HEK293T (cell line): Measurements from ENCODE around the gene IGSF9B.

Experiments
- CTCF ChIA-PET: fragments of 350-600 bp; formaldehyde crosslinking; extraction: SDS; loops from one replicate; lab custom pipeline; 2021; ENCODE audit warnings: antibody characterized with exemption, inconsistent platforms; lab: Yijun Ruan, JAX
- POLR2A ChIA-PET: fragments of 350-600 bp; formaldehyde crosslinking; extraction: SDS; loops from one replicate; lab custom pipeline; 2020; ENCODE audit warnings: antibody characterized with exemption, inconsistent platforms; lab: Yijun Ruan, JAX
- DNase-seq: peaks from one replicate; pipeline ENCODE4 v3.0.0; 2012; ENCODE audit warnings: mixed read lengths; ENCODE audit errors: extremely low spot score
- ARNT ChIP-seq: fragments of 450-650 bp; IDR thresholded peaks from 2 replicates; pipeline ENCODE4 v1.6.1; 2017; ENCODE audit warnings: mild to moderate bottlenecking
- BHLHE40 ChIP-seq: fragments of 450-650 bp; IDR thresholded peaks from 2 replicates; pipeline ENCODE4 v1.6.1; 2016; ENCODE audit warnings: mild to moderate bottlenecking, moderate library complexity, borderline replicate concordance
- CTBP1 ChIP-seq: fragments of 450-650 bp; IDR thresholded peaks from 2 replicates; pipeline ENCODE4 v1.6.1; 2016; ENCODE audit warnings: borderline replicate concordance
- ELF4 ChIP-seq: fragments of 450-650 bp; IDR thresholded peaks from 2 replicates; pipeline ENCODE4 v1.6.1; 2017; ENCODE audit warnings: antibody characterized with exemption
- FOXA1 ChIP-seq: fragments of 450-650 bp; IDR thresholded peaks from 2 replicates; pipeline ENCODE4 v1.6.1; 2016; ENCODE audit warnings: mild to moderate bottlenecking
- FOXK2 ChIP-seq: fragments of 450-650 bp; IDR thresholded peaks from 2 replicates; pipeline ENCODE4 v1.6.1; 2016; ENCODE audit warnings: mild to moderate bottlenecking
- FOXM1 ChIP-seq: fragments of 450-650 bp; IDR thresholded peaks from 2 replicates; pipeline ENCODE4 v1.6.1; 2017; ENCODE audit warnings: mild to moderate bottlenecking, borderline replicate concordance
- HDGF ChIP-seq: fragments of 450-650 bp; IDR thresholded peaks from 2 replicates; pipeline ENCODE4 v1.6.1; 2017; ENCODE audit warnings: antibody characterized with exemption, borderline replicate concordance
- L3MBTL2 ChIP-seq: fragments of 450-650 bp; conservative IDR thresholded peaks from 2 replicates; pipeline ENCODE4 v1.6.1; 2016; ENCODE audit warnings: mild to moderate bottlenecking
- LEF1 ChIP-seq: fragments of 450-650 bp; IDR thresholded peaks from 2 replicates; pipeline ENCODE4 v1.6.1; 2017; ENCODE audit warnings: mild to moderate bottlenecking, borderline replicate concordance
- NFRKB ChIP-seq: fragments of 450-650 bp; IDR thresholded peaks from 2 replicates; pipeline ENCODE4 v1.6.1; 2016; ENCODE audit warnings: mild to moderate bottlenecking, moderate library complexity
- SP1 ChIP-seq: fragments of 450-650 bp; IDR thresholded peaks from 2 replicates; pipeline ENCODE4 v1.6.1; 2017
- SUZ12 ChIP-seq: fragments of 450-650 bp; IDR thresholded peaks from 2 replicates; pipeline ENCODE4 v1.6.1; 2016; ENCODE audit warnings: mild to moderate bottlenecking
- TARDBP ChIP-seq: fragments of 450-650 bp; IDR thresholded peaks from 2 replicates; pipeline ENCODE4 v1.6.1; 2016
- ZNF384 ChIP-seq: fragments of 450-650 bp; IDR thresholded peaks from 2 replicates; pipeline ENCODE4 v1.6.1; 2016
- TF ChIP-seq, protein P1 (sequence below): fragments of 450-650 bp; IDR thresholded peaks from 2 replicates; pipeline ENCODE4 v1.6.1; 2016

The IGSF9B gene

DNA sequence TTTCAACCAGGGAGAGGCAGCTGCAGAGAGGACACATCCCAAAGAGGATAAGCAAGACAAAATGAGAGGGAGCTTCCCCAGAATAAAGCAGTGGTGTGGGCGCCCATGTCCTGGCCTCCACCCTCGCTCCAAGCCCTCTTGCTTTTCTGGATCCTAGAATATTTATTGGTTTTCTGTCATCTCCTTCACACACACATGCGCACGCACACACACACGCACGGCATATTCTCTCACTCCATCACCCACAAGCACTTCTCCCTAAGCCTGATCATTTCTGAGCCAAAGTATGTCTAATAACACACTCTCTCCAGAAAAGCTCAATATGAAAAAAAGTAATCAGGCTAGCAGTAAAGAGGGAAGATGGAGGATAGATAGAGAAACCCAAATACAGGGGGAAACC is 7.6 kb downstream of the IGSF9B start:
- ChIA-PET POLR2A (no interaction called here), CTCF (interaction anchor here (0.6 kb wide), 1 partner anchor 274 kb away, joined by 3 read pairs; no protein-coding TSS in a partner anchor)
- DNase-seq, result no peak
- TF ChIP-seq FOXK2, result no peak
- no peak for TF ChIP-seq HDGF
- no peak for TF ChIP-seq SUZ12
- TF ChIP-seq FOXA1, result no peak
- no peak for TF ChIP-seq NFRKB
- no peak for TF ChIP-seq SP1
- TF ChIP-seq L3MBTL2, result no peak
- TF ChIP-seq ELF4, result no peak
- TF ChIP-seq CTBP1, result no peak
- TF ChIP-seq LEF1, result no peak
- no peak for TF ChIP-seq TARDBP
- no peak for TF ChIP-seq BHLHE40
- no peak for TF ChIP-seq FOXM1
- TF ChIP-seq, protein P1, sequence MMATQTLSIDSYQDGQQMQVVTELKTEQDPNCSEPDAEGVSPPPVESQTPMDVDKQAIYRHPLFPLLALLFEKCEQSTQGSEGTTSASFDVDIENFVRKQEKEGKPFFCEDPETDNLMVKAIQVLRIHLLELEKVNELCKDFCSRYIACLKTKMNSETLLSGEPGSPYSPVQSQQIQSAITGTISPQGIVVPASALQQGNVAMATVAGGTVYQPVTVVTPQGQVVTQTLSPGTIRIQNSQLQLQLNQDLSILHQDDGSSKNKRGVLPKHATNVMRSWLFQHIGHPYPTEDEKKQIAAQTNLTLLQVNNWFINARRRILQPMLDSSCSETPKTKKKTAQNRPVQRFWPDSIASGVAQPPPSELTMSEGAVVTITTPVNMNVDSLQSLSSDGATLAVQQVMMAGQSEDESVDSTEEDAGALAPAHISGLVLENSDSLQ, result no peak
- TF ChIP-seq ARNT, result no peak
- no peak for TF ChIP-seq ZNF384

GRCh38 chr11:133948711-133949110 is 8.1 kb downstream of the IGSF9B start:
- POLR2A ChIA-PET, result interaction anchor here (1.1 kb wide), 1 partner anchor 276 kb away, joined by 4 read pairs; the partner anchor contains the start of gene VPS26B

GRCh38 chr11:133947321-133947756 is 9.4 kb downstream of the IGSF9B start:
- ChIA-PET CTCF (interaction anchor here (0.6 to 1.1 kb wide), 3 partner anchors 20 to 183 kb away, joined by 3 to 4 read pairs (median 4); no protein-coding TSS in a partner anchor), POLR2A (interaction anchor here (0.6 to 1.6 kb wide), 4 partner anchors 9 to 45 kb away, joined by 3 to 5 read pairs (median 3); partner anchors contain the start of gene IGSF9B)
- DNase-seq, result peak; percentile 47
- TF ChIP-seq LEF1 (no peak), FOXK2 (no peak), ZNF384 (no peak), ARNT (no peak), L3MBTL2 (no peak), FOXM1 (no peak), CTBP1 (no peak), ELF4 (no peak), BHLHE40 (no peak), SUZ12 (no peak), NFRKB (no peak), TARDBP (no peak), FOXA1 (no peak)
- TF ChIP-seq, protein P1, result no peak

More at GRCh38 chr11:133948711-133949110, 8.1 kb downstream of the IGSF9B start:
- CTCF ChIA-PET, result interaction anchor here (0.6 kb wide), 1 partner anchor 274 kb away, joined by 3 read pairs; no protein-coding TSS in a partner anchor
- no peak for TF ChIP-seq LEF1
- TF ChIP-seq BHLHE40, result no peak
- TF ChIP-seq TARDBP, result no peak
- no peak for TF ChIP-seq SUZ12
- TF ChIP-seq, protein P1, result no peak
- TF ChIP-seq CTBP1, result no peak
- no peak for TF ChIP-seq ARNT
- no peak for TF ChIP-seq FOXM1
- no peak for TF ChIP-seq ZNF384
- no peak for TF ChIP-seq L3MBTL2
- no peak for TF ChIP-seq NFRKB
- no peak for TF ChIP-seq FOXA1
- TF ChIP-seq SP1, result no peak
- no peak for TF ChIP-seq FOXK2
- no peak for TF ChIP-seq HDGF
- DNase-seq, result no peak

DNA sequence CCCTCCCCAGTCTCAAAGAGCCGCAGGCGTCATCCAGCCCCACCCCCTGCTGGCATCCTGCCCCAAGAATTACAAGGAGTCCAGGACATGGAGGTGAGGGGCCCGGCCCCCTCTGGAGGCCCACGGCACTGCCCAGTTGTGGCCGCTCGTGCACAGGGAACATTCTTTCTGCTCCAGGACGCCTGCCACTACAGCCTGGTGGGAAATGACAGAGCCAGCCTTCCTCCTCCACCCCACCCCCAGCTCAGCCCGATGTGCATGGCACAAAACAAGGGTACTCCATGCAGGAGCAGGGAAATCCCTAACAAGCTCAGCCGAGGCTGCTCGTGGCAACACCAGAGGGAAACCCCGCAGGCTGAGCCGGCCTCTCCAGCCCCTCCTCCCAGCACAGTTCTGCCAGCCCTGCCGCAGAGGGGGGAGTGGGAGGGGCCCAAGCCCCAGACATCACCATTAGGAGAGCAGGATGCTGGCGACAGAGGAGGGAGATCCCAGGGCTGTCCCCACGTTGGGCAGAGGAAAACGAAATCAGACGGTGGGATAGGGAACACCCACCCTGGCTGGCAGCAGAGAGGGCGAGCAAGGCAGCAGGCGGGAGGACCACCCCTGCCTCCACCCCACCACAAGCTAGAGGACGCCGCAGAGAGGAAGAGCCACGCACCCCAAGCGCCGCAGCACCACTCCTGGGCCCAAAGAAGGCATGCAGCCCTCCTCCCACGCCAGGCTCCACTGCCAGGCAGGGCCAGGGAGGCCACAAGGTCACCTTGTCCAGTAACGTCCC is 10.0 kb downstream of the IGSF9B start:
- TF ChIP-seq SP1, result no peak
- no peak for TF ChIP-seq SUZ12
- TF ChIP-seq, protein P1, result no peak
- TF ChIP-seq BHLHE40, result no peak
- TF ChIP-seq NFRKB, result no peak
- no peak for TF ChIP-seq FOXM1
- TF ChIP-seq CTBP1, result no peak
- no peak for TF ChIP-seq FOXA1
- no peak for TF ChIP-seq TARDBP
- ChIA-PET CTCF (interaction anchor here (1.1 kb wide), 2 partner anchors 19 to 87 kb away, joined by 3 to 4 read pairs; no protein-coding TSS in a partner anchor), POLR2A (interaction anchor here (0.6 to 1.6 kb wide), 5 partner anchors 9 to 46 kb away, joined by 3 to 5 read pairs (median 3); partner anchors contain the start of gene IGSF9B)
- DNase-seq, result no peak

GRCh38 chr11:133946051-133946450 is 10.7 kb downstream of the IGSF9B start:
- ChIA-PET CTCF (no interaction called here), POLR2A (interaction anchor here (1.1 to 1.2 kb wide), 2 partner anchors 8 to 11 kb away, joined by 3 read pairs; partner anchors contain the start of gene IGSF9B)
- no peak for TF ChIP-seq NFRKB
- TF ChIP-seq FOXA1, result no peak
- TF ChIP-seq ARNT, result no peak
- TF ChIP-seq SUZ12, result no peak
- TF ChIP-seq FOXM1, result no peak
- no peak for TF ChIP-seq ZNF384
- DNase-seq, result no peak
